NCI-H1092 (cell line): ENCODE measurements around the gene TBC1D22A.

ENCODE experiments used
- DNase-seq: peaks from one replicate; lab custom pipeline; 2025; lab: John Stamatoyannopoulos, UW

The TBC1D22A gene

GRCh38 chr22:46909237-46910030 is 147.0 kb downstream of the TBC1D22A start:
- no peak for DNase-seq

- no peak for DNase-seq
These were observed 148.2 kb downstream of the TBC1D22A start for GRCh38 chr22:46910624-46911023.

DNA sequence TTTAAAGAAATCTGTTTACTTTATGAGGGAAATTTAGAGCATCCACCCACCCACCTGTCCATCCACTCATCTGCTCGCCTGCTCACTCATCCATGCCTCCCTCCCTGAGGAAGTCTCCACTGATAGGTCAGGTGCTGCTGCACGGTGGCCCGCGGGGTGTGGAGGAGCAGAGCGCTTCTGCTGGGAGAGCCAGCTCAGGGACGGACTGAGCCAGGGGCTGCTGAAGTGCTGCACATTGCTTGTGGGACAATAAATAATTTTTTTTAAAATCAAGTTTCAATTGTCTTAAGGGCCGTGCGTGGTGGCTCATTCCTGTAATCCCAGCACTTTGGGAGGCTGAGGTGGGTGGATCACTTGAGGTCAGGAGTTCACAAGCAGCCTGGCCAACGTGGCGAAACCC is 148.9 kb downstream of the TBC1D22A start:
- no peak for DNase-seq

DNA sequence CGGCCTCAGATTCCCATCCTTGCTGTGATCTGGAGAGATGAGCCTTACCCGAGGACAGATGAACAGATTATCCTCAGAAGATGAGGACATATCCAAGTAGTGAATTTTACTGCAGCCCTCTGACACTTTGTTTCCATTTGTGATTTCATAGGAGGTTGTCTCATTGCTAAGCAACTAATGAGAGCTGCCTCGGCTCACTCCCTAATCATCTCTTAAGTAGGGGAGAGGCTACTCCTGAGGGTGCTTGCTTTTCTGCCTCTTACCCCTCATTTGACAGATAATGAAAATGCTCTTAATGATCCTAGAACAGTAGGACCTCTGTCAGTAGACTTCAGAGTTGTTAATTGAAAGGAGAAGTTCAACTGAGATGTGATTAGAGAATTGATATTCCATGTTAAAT is 150.9 kb downstream of the TBC1D22A start:
- DNase-seq = no peak

DNA sequence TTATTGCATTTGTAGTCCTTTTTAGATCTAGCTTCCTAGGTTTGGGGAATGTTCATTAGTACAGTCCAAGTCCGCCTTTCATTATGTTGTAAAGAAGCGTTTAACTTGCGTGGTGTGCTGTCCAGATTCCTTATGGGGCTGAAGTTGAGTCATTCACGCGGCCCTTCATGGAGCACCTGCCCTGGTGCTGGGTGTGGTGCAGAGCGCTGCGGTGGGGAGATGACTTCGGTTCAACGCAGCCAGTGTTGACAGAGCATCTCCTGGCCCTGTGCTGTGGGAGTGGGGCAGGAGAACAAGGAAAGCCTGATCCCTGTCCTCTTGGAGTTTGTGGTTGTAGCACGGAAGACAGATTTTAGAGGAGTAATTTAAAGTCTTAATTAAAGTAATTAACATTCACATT is 152.0 kb downstream of the TBC1D22A start:
- DNase-seq = no peak

DNA sequence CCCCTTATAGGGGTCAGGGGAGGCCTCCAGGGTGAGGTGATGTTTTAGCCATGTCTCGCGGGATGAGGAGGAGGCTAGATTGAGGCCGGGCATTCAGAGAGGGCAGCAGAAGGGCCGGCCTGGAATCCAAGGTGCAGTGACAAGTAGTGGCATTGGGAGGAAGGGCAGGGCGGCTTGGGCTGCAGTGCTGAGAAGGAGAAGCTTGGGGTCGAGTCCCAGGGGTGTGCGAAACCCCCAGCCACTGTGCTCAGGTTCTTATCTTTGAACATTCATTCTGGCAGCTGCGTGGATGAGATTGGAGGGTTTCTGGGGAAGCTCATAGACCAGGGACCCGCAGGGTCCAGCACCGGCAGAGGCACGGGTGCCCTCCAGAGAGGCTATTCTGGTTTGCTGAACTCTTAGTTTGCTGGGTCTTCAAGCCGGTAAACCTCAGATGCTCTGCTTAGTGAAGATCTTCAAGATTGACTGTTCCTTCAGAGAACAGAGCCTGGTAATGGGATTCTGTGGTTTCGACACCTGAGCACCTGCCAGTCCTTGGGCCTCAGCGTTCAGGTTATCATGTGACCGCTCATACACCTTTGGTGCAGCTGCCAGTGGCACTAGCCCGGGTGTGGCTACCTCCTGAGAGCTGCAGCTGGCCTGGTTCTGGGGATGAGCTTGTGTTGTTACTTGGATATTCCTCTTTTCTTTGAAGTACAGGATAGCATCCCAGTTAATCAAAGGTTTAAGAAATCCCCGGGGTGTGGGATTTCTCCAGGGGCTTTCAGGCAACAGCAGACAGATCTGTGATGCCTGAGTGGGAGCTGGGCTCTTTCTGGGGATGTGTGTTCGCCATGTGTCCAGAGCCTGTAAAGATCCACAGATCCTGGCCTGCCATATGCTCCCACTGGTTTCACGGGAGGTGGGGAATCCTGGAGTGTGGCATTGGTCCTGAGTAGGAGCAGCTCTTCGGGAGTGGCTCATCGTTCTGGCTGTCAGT is 152.8 kb downstream of the TBC1D22A start:
- DNase-seq = no peak

DNA sequence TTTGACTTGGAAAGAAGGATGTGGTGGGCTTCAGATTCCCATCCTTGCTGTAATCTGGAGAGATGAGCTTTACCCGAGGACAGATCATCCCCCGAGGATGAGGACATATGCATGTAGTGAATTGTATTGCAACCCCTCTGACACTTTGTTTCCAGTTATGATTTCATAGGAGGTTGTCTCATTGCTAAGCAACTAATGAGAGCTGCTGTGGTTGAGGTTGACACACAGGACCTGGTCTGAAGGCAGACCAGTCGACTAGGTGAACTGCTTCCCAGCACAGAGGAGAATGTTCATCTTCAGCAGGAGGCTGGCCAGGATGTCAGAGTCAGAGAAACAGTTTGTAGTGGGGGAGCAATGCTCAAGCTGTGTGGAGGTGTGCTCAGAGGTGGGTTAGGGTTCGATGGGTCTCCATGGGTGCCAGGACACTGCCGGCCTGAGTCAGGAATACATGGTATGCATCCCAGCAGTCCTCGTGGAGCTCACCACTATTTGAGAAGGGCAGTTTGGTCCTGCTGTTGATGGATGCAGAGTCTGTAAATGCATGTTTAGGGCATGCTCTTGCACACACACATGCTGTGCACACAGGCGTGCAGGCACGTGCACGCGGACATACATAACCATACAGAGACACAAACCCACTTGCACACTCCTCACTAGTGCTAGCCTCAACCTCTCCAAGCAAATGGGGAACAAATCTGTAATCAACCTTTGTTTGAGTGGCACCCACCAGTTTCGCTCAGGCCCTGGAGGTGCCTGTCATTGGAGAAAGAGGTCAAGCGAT is 153.7 kb downstream of the TBC1D22A start:
- no peak for DNase-seq

DNA sequence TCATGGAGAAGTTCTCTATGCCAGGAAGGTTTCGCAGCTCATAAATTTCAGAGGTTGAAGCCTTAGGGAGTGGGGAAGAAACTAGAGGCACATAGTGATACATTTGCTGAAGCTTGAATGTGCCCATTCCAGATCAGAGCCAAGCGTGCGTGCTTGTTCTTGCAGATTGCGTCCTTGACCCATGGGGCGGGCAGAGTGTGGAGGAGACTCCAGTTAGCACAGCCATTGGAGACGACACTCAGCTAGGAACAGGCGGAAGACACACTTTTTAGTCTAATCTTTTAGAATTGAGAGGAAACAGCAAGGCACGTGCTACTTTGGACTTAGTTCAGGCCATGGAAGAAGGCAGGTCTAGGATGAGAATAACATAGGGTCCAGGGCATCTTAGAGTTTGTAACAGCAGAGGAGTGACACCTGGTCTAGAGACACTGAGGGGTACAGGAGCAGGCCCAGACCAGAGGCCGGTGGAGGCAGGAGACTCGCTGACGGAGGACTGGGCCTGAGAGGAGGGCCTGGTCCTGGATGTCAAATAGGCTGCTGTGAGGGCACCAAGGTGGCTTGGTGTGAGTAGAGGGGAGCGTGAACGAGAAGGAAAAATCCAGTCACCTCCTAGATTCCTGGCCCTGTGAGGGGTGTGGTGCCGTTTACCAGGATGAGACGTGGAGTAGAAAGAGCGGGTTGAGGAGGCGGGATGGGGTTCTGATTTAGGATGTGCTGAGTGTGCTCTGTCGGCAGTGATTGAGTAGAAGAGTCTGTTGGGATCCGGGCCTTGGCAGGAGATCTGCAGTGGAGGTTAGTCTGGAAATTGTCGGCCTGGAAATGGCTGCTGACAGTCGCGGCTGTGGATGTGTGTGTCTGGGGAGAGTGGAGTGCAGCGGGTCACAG is 154.7 kb downstream of the TBC1D22A start:
- DNase-seq = no peak

GRCh38 chr22:46917771-46918101 is 155.3 kb downstream of the TBC1D22A start:
- no peak for DNase-seq

GRCh38 chr22:46918197-46918596 is 155.7 kb downstream of the TBC1D22A start:
- no peak for DNase-seq

- DNase-seq = no peak
These were observed 159.6 kb downstream of the TBC1D22A start for GRCh38 chr22:46922037-46922436.

- no peak for DNase-seq
These were observed 160.9 kb downstream of the TBC1D22A start for GRCh38 chr22:46923394-46923793.

GRCh38 chr22:46925818-46926217 is 163.4 kb downstream of the TBC1D22A start:
- DNase-seq = no peak

GRCh38 chr22:46929046-46929709 is 166.7 kb downstream of the TBC1D22A start:
- no peak for DNase-seq

- no peak for DNase-seq
These were observed 167.3 kb downstream of the TBC1D22A start for GRCh38 chr22:46929710-46930204.

GRCh38 chr22:46931414-46931813 is 169.0 kb downstream of the TBC1D22A start:
- DNase-seq = no peak

GRCh38 chr22:46931881-46932280 is 169.4 kb downstream of the TBC1D22A start:
- DNase-seq = no peak

DNA sequence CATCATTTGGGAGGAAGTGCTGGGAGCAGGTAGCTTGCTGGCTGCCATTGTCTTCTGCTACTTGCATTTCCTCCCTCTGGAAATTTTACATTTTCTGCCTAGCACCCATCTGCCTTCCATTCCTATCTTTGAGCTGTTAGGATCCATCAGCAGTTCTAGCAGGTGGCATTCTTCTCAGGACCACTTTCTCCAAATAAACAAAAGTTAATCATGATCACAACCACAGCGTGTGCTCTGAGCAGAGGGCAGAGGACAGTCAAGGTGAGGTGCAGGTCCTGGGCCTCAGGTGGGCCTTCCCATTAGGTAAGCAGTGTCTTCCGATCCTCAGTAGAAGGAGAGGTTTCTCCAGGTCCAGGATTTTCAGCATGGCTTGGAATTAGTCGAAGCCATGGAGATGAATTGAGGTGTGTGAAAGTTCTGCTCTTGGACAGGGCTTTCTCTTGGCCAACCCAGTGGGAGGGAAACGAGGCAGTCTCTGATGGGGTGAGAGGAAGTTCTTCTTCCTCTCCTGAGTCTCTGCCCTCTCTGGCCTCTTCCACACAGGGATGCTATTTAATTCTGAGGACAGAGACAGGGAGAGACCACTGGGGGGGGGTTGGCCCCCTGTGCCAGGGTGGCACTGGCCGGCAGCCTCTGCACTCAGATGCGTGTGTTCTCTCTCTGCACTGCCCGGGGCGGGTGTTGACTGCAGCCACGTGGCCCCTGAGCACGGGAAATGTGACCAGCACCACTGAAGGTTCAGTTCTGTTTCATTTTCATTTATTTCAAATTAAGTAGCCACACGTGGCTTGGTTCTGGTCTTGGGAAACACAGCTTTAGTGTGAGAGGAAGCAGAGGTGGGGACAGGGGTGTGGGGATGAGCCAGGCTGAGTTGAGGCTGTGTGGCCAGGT is 170.8 kb downstream of the TBC1D22A start:
- DNase-seq = no peak

- DNase-seq = no peak
These were observed 171.8 kb downstream of the TBC1D22A start for GRCh38 chr22:46934172-46934745.
